COLO829 (cell line): ENCODE results near the gene PAK1.

Experiments
- DNase-seq: peaks from one replicate; pipeline ENCODE4 v3.0.0; 2012; ENCODE audit warnings: low spot score

The PAK1 gene

DNA sequence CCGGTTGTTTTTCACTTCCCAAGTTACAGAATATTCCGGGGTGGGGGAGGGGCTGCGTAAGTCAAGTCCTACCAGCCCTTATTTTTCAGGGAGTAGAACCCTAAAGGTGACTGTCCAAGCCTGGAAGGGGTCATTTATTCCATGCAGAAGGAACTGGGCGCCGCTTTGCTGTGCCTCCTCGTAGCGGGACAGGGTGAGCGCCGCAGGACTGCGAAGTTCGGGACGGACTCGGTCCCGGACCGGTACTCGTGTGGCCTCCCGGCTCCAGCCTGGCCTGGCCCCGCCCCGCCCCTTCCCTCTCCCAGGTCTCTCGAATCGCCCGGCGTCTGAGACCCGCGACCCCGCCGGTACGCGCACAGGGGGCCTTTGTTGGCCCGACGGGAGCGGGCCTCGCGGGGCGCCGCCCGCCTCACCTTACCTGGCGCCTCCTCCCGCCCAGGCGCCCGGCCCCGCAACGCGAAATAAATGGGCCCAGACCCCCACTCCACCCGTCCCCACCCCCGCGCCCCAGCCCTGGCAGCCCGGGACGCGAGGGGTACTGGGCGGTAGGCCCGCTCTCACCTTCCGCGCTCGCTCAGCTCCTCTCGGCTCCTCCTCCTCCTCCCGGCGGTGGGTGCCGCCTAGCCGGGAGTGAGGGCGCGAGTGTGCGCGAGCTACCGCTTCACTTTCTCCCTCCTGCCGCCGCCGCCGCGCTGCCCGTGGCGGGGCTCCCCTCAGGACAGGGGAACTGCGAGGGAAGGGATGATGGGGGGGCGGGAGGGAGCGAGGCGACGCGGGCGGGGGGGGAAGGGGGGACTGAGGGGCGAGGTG is 698 bp downstream of the PAK1 start:
- no peak for DNase-seq

GRCh38 chr11:77471558-77472193 is 2.2 kb downstream of the PAK1 start:
- no peak for DNase-seq

DNA sequence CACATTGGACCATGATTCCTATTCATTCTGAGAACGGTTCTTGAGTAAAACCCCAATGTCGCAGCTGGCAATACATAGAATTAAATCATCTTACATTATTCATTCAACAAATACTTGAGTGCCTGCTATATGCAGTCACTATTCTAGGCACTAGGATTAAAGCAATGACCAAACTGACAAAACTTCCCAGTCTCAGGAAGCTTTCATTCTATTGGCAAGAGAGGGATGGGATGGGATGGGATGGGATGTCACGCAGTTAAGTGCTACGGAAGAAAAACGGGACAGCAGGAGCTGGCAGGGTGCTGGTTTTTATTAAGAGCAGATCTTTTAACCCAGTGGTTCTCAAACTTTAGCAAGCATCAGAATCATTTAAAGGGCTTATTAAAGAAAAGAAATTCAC is 2.9 kb downstream of the PAK1 start:
- no peak for DNase-seq

DNA sequence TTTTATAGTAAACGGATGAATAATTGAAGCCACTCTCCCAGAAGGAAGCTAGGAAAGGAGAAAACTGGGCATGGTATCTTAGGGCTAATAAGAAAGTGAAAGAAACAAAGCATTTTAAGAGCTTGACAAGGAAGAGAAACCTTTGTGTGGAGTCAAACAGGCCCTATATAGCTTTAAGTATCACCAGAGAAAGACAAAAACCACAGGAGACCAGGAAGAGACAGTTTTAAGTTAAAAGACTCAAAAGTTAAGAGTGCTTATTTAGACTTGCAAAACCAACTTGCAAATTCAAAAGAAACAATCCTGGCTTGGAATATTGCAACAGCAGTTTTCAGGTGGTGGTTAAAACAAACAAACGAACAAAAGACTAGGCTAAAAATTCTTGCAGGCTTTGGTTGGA is 3.4 kb downstream of the PAK1 start:
- DNase-seq, result no peak

DNA sequence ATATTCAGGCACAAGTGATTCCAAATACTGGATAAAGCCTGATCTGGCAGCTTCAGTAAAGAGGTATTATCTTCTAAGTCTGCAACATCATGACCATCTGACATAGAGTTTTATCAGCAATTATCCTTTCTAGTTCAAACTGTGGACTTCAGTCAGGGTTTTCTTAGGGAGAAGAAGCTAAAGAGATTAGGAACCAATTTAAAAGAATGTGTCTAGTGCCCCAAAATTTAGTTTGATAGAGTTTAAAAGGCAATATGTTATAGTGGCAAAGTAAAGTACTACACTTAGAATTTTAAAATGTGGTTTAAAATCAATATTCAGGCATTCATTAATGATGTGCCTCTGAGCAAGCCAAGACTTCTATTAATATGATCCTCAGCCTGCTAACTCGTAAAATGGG is 5.4 kb downstream of the PAK1 start:
- DNase-seq, result no peak

- DNase-seq, result no peak
Observed at GRCh38 chr11:77467993-77468392, 5.9 kb downstream of the PAK1 start.

- DNase-seq, result no peak
Observed at GRCh38 chr11:77467233-77467632, 6.7 kb downstream of the PAK1 start.

GRCh38 chr11:77457340-77457739 is 16.6 kb downstream of the PAK1 start:
- no peak for DNase-seq

DNA sequence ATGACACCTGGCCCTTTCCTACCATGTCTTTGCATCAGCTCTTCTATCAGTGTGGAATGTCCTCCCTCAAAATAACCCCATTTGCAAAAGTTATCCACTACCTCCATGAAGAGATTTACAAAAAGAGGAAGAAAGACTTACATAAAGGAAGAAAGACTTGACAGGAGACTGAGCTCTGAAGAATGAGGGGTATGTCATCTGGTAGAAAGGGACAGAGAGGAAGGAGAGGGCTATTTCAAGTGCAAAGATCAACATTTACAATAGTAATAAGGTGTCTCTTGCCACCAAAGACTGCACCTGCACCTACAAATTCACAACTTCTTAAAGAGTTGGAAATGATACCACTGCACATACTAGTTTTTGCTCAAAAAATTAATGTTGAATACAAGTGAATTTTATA is 18.2 kb downstream of the PAK1 start:
- DNase-seq, result no peak

DNA sequence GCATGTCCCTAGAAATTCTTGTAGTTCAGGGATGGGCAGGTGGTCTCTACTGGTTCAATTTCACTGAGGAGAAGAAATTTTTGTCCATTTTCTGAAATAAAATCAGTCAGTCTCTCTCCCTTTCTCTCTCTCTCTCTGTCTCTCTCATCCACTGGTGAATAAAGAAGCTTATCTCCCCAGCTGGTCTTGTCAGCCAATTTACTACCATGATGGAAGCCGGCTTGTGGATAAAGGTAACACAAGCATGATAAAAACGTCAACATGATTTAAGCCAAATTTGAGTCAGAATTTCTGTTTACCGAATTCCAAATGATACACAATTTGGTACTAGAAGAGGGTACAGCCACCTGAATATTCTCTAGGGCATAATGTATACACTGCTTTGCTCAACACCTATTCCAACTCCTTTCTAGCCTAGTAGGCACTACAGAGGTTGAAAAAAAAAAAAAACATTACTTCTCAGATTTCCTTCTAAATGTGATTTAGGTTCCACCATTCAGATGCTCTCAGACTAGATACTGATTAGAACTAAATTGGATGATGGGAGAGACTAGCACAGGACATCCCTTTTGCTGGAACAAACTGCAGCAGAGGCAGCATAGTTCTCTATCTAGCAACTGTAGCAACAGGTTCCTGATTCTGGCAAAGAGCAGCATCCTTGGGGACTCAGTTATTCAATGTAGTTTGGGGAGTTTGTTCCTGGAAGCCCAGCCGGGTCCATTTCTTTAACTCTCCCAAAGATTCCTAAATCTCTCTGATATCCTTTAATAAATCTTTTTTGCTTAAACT is 18.8 kb downstream of the PAK1 start:
- DNase-seq, result no peak

DNA sequence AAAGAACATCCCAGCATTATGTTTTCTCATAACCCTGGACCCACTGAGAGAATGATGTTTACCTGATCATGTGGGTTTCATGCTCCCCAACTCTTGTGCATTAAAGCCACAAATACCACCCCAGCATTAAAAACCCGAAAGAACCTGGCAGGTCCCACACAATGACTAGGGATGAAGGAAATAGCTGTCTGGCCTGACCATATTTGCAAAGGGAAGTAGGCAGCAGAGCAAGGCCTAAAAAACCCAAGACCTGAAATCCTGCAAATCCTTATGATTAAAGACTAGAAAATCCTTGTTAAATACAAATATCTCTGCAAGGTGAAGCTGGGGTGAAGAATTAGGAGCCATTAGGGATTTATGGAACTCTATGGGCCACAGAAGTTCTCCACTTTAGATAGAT is 23.7 kb downstream of the PAK1 start:
- DNase-seq, result no peak

GRCh38 chr11:77449784-77450183 is 24.1 kb downstream of the PAK1 start:
- DNase-seq, result no peak

- no peak for DNase-seq
Observed at GRCh38 chr11:77449060-77449521, 24.8 kb downstream of the PAK1 start.

GRCh38 chr11:77448269-77448668 is 25.6 kb downstream of the PAK1 start:
- DNase-seq, result no peak

GRCh38 chr11:77446911-77447629 is 26.8 kb downstream of the PAK1 start:
- DNase-seq, result no peak

GRCh38 chr11:77444261-77444660 is 29.6 kb downstream of the PAK1 start:
- no peak for DNase-seq

- no peak for DNase-seq
Observed at GRCh38 chr11:77442394-77443053, 31.4 kb downstream of the PAK1 start.

GRCh38 chr11:77441426-77441825 is 32.5 kb downstream of the PAK1 start:
- DNase-seq, result no peak

- DNase-seq, result no peak
Observed at GRCh38 chr11:77440678-77441077, 33.2 kb downstream of the PAK1 start.

- no peak for DNase-seq
Observed at GRCh38 chr11:77438487-77438886, 35.4 kb downstream of the PAK1 start.

DNA sequence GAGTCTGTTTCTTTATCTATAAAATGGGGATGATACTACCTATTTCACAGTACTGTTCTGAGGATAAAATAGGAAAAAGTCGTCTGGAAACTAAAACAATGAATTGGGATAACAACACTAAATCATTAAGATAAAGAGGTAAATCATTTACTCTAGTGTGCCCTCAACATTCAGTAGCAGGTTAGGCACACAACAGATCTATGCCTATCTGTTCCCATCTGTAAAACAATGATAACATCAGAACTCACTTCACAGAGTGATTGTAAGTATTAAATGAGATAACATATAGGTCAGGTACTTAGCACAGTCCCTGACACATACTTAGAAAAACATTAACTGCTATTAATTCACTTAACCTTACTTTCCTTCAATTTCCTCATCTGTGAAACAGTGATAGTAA is 36.9 kb downstream of the PAK1 start:
- DNase-seq, result no peak

GRCh38 chr11:77436506-77436905 is 37.4 kb downstream of the PAK1 start:
- DNase-seq, result no peak
